ENCODE measurements around the gene SPAG16.
"Not testable (repeated sequence)": the region's sequence is repeated elsewhere in the genome, so short reads cannot be mapped to it uniquely, and the experiment has no call there.

DNA sequence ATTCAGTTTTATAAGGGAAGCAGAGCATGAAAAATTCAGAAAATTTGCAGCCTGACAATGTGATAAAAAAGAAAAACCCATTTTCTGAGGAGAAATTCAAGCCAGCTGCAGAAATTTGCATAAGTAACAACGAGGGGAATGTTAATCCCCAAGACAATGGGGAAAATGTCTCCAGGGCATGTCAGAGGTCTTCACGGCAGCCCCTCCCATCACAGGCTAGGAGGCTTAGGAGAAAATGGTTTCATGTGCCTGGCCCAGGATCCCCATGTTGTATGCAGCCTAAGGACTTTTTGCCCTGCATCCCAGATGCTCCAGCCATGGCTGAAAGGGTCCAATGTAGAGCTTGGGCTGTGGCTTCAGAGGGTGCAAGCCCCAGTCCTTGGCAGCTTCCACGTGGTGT is 714.7 kb downstream of the SPAG16 start:
- TF ChIP-seq, protein P1, sequence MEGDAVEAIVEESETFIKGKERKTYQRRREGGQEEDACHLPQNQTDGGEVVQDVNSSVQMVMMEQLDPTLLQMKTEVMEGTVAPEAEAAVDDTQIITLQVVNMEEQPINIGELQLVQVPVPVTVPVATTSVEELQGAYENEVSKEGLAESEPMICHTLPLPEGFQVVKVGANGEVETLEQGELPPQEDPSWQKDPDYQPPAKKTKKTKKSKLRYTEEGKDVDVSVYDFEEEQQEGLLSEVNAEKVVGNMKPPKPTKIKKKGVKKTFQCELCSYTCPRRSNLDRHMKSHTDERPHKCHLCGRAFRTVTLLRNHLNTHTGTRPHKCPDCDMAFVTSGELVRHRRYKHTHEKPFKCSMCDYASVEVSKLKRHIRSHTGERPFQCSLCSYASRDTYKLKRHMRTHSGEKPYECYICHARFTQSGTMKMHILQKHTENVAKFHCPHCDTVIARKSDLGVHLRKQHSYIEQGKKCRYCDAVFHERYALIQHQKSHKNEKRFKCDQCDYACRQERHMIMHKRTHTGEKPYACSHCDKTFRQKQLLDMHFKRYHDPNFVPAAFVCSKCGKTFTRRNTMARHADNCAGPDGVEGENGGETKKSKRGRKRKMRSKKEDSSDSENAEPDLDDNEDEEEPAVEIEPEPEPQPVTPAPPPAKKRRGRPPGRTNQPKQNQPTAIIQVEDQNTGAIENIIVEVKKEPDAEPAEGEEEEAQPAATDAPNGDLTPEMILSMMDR (IDR thresholded peaks at IDR 0.05): not testable (repeated sequence)
- TF ChIP-seq POLR2A (IDR thresholded peaks at IDR 0.05): not testable (repeated sequence)

Measured in testis (tissue), 2 donors.